WTC11 (cell line): Measurements from ENCODE around the gene PARD3B.

ENCODE experiments used
- TF ChIP-seq, protein P1 (sequence below): sonication (generic); formaldehyde crosslinking; IDR thresholded peaks from 2 replicates; pipeline ENCODE4 v1.8.0; 2022; ENCODE audit warnings: mild to moderate bottlenecking, missing genetic modification reagents
- TF ChIP-seq, protein P2 (sequence below): sonication (generic); formaldehyde crosslinking; IDR thresholded peaks from 2 replicates; pipeline ENCODE4 v1.8.1; 2023; ENCODE audit warnings: mild to moderate bottlenecking, moderate library complexity, missing genetic modification reagents

DNA sequence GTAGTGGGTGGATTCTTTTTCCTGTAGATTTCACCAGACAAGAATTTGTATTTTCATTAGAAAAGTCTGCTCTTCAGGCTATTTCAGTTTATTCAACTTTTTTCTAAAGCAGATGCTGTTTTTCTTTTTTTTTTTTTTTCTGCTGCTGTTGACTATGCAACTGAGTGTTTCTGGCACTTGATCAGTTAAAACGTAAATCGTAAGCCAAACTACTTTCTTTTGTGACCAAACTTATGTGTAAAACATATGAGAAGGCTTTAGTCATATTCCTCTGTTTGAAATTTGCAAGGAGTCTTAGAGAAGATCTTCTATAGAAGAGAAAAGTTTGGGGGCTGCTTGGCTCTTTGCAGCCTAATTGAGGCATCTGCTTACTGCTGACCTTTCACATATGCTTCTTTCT lies 170.1 kb downstream of the PARD3B start:
- TF ChIP-seq, protein P1, sequence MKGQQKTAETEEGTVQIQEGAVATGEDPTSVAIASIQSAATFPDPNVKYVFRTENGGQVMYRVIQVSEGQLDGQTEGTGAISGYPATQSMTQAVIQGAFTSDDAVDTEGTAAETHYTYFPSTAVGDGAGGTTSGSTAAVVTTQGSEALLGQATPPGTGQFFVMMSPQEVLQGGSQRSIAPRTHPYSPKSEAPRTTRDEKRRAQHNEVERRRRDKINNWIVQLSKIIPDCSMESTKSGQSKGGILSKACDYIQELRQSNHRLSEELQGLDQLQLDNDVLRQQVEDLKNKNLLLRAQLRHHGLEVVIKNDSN (CRISPR knock-in tag) = no peak
- TF ChIP-seq, protein P2, sequence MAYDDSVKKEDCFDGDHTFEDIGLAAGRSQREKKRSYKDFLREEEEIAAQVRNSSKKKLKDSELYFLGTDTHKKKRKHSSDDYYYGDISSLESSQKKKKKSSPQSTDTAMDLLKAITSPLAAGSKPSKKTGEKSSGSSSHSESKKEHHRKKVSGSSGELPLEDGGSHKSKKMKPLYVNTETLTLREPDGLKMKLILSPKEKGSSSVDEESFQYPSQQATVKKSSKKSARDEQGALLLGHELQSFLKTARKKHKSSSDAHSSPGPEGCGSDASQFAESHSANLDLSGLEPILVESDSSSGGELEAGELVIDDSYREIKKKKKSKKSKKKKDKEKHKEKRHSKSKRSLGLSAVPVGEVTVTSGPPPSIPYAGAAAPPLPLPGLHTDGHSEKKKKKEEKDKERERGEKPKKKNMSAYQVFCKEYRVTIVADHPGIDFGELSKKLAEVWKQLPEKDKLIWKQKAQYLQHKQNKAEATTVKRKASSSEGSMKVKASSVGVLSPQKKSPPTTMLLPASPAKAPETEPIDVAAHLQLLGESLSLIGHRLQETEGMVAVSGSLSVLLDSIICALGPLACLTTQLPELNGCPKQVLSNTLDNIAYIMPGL (CRISPR knock-in tag) = no peak
